ENCODE data around the gene CACNA1C. TPM values are rescaled to one million over a fixed set of nuclear protein-coding genes. Genes with fewer than 3 reads are reported as not detected.

The CACNA1C gene
- total RNA-seq, 3 donors from 2014 or later, result 2.6 to 11.8 (median 9.5) TPM

- Histone ChIP-seq H3K4me1 (no peaks in the 10 kb centered on the region), H3K27ac (no peak overlapping the region)
- TF ChIP-seq POLR2A (IDR thresholded peaks at IDR 0.05) (no peak), POLR2AphosphoS5 (IDR thresholded peaks at IDR 0.05) (no peak)
- TF ChIP-seq, protein P1, sequence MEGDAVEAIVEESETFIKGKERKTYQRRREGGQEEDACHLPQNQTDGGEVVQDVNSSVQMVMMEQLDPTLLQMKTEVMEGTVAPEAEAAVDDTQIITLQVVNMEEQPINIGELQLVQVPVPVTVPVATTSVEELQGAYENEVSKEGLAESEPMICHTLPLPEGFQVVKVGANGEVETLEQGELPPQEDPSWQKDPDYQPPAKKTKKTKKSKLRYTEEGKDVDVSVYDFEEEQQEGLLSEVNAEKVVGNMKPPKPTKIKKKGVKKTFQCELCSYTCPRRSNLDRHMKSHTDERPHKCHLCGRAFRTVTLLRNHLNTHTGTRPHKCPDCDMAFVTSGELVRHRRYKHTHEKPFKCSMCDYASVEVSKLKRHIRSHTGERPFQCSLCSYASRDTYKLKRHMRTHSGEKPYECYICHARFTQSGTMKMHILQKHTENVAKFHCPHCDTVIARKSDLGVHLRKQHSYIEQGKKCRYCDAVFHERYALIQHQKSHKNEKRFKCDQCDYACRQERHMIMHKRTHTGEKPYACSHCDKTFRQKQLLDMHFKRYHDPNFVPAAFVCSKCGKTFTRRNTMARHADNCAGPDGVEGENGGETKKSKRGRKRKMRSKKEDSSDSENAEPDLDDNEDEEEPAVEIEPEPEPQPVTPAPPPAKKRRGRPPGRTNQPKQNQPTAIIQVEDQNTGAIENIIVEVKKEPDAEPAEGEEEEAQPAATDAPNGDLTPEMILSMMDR (IDR thresholded peaks at IDR 0.05), result no peak
Measured at GRCh38 chr12:2212537-2212936, 159.8 kb downstream of the CACNA1C start.

GRCh38 chr12:2212971-2213869, 160.4 kb downstream of the CACNA1C start:
- Histone ChIP-seq H3K4me3 (no peak overlapping the region), H3K36me3 (no peaks in the 10 kb centered on the region), H3K27ac (no peak overlapping the region), H3K27me3 (no peaks in the 10 kb centered on the region), H3K4me1 (no peaks in the 10 kb centered on the region), H3K9me3 (no peaks in the 10 kb centered on the region)
- intact Hi-C loops (cut with DNase I; ENCODE audit: low total_unique reads), result no loop called here
- no peak for TF ChIP-seq POLR2AphosphoS5 (IDR thresholded peaks at IDR 0.05)
- TF ChIP-seq, protein P1 (IDR thresholded peaks at IDR 0.05), result no peak
- no peak for DNase-seq (ENCODE audit: low spot score in 2 of 2)

More at GRCh38 chr12:2212537-2212936, 159.8 kb downstream of the CACNA1C start:
- intact Hi-C loops (cut with DNase I; ENCODE audit: low total_unique reads), result no loop called here
- Histone ChIP-seq H3K9me3 (no peaks in the 10 kb centered on the region), H3K27me3 (no peaks in the 10 kb centered on the region), H3K36me3 (no peaks in the 10 kb centered on the region), H3K4me3 (no peak overlapping the region)
- DNase-seq (ENCODE audit: low spot score in 2 of 2), result no peak

DNA sequence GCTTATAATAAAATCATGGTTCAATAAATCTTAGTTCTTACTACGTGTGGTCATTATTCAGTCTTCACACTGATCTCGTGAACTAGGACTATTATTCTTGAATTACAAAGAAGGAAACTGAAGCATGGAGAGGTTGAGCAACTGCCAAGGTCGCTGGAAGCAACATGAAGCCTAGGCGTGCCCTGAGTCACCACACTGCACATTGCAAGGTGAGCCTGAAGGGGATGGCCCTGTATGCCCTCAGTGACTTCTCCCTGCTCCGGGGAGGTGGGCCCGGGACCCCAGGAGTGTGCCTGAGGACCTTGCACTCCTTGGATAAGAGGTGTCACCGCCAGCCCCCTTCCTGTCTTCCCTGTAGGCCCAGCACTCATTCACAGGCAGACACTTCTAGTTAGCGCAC, 161.6 kb downstream of the CACNA1C start:
- no peak for DNase-seq (ENCODE audit: low spot score in 2 of 2)
- no peaks in the 10 kb centered on the region for H3K36me3 ChIP-seq
- no peaks in the 10 kb centered on the region for H3K27me3 ChIP-seq
- no peaks in the 10 kb centered on the region for H3K9me3 ChIP-seq
- intact Hi-C loops (cut with DNase I; ENCODE audit: low total_unique reads), result no loop called here
- no peak overlapping the region for H3K27ac ChIP-seq
- no peaks in the 10 kb centered on the region for H3K4me1 ChIP-seq
- no peak for TF ChIP-seq POLR2AphosphoS5 (IDR thresholded peaks at IDR 0.05)
- TF ChIP-seq POLR2A (IDR thresholded peaks at IDR 0.05), result no peak
- TF ChIP-seq, protein P1 (IDR thresholded peaks at IDR 0.05), result no peak
- no peak overlapping the region for H3K4me3 ChIP-seq

- DNase-seq (ENCODE audit: low spot score in 2 of 2), result no peak
- Histone ChIP-seq H3K27me3 (no peaks in the 10 kb centered on the region), H3K27ac (no peak overlapping the region), H3K4me3 (no peak overlapping the region), H3K36me3 (no peaks in the 10 kb centered on the region), H3K9me3 (no peaks in the 10 kb centered on the region), H3K4me1 (no peaks in the 10 kb centered on the region)
- TF ChIP-seq, protein P1 (IDR thresholded peaks at IDR 0.05), result no peak
- TF ChIP-seq POLR2AphosphoS5 (IDR thresholded peaks at IDR 0.05) (no peak), POLR2A (IDR thresholded peaks at IDR 0.05) (no peak)
- intact Hi-C loops (cut with DNase I; ENCODE audit: low total_unique reads), result no loop called here
Measured at GRCh38 chr12:2215709-2216560, 163.1 kb downstream of the CACNA1C start.

GRCh38 chr12:2218706-2219105, 165.9 kb downstream of the CACNA1C start:
- intact Hi-C loops (cut with DNase I; ENCODE audit: low total_unique reads), result no loop called here
- no peak for DNase-seq (ENCODE audit: low spot score in 2 of 2)
- H3K27me3 ChIP-seq, result no peaks in the 10 kb centered on the region
- TF ChIP-seq, protein P1 (IDR thresholded peaks at IDR 0.05), result no peak
- no peak for TF ChIP-seq POLR2AphosphoS5 (IDR thresholded peaks at IDR 0.05)
- TF ChIP-seq POLR2A (IDR thresholded peaks at IDR 0.05), result no peak
- H3K27ac ChIP-seq, result no peak overlapping the region
- no peaks in the 10 kb centered on the region for H3K9me3 ChIP-seq
- H3K4me1 ChIP-seq, result no peaks in the 10 kb centered on the region
- H3K4me3 ChIP-seq, result no peak overlapping the region
- no peaks in the 10 kb centered on the region for H3K36me3 ChIP-seq
